Bladder microvascular endothelial cell (primary cell): Measurements from ENCODE around the gene KLHL30. TPM values are rescaled to one million over a fixed set of nuclear protein-coding genes. Genes with fewer than 3 reads are reported as not detected.

Experiments used
- total RNA-seq: library from RNA; depleted of rRNA; stranded (reverse); fragments of >200 nt; gene quantifications from 2 replicates; pipeline ENCODE4 v1.2.3, GENCODE V29; 2014

The KLHL30 gene, protein sequence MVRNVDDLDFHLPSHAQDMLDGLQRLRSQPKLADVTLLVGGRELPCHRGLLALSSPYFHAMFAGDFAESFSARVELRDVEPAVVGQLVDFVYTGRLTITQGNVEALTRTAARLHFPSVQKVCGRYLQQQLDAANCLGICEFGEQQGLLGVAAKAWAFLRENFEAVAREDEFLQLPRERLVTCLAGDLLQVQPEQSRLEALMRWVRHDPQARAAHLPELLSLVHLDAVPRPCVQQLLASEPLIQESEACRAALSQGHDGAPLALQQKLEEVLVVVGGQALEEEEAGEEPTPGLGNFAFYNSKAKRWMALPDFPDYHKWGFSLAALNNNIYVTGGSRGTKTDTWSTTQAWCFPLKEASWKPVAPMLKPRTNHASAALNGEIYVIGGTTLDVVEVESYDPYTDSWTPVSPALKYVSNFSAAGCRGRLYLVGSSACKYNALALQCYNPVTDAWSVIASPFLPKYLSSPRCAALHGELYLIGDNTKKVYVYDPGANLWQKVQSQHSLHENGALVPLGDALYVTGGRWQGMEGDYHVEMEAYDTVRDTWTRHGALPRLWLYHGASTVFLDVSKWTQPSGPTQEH
- under 0.01 TPM in 1 of 2 replicates, not detected in the other for total RNA-seq

GRCh38 chr2:238138331-238139195, at the start of gene KLHL30:
TSS of gene KLHL30 (plus strand) at chr2:238138668. CDS start at chr2:238140755, 2,087 bp downstream.

GRCh38 chr2:238100049-238100820, 38.2 kb upstream of the KLHL30 start, which contains the start of gene ESPNL:
TSS of gene ESPNL (plus strand) at chr2:238100340. CDS start at chr2:238100420, 80 bp downstream.

DNA sequence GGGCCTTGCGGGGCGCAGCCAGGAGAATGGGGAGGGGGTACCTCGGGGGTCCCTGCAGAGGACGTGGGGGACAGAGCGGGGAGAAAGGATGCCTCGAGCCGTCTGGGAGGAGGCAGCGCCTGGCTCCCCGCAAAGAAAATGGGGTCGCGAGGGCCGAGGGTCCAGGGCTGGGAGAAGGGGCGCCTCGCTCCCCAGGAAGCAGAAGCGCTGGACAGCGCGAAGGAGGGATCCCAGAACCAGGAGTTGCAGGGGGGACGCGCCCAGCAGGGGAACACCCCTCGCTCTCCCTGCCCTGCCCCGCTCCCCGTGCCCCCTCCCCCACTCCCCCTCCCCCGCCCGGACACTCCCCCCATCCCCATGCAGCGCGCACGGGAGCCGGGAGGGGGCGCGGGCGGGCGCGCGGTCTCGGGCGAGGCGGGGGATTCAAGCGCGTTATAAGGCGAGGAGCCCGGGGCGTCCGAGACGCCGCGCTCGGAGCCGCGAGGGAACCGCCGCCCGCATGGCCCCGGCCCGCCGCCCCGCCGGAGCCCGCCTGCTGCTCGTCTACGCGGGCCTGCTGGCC, 20.1 kb downstream of the KLHL30 start, which contains the start of gene ERFE:
ERFE (plus strand) TSS at position 462 of the 562 bp plus-strand sequence; CDS start at position 500, 38 bp downstream.

Other genes with a start within 250 kb of the KLHL30 start
- gene UBE2F, start 171.7 kb upstream of the KLHL30 start, total RNA-seq, result 28.3 and 38.3 TPM in 2 replicates
- 18.5 and 23.3 TPM in 2 replicates for gene SCLY, start 77.7 kb upstream of the KLHL30 start, total RNA-seq
- not detected in 2 replicates for gene ESPNL, start 38.3 kb upstream of the KLHL30 start, total RNA-seq
- 0.19 and 0.65 TPM in 2 replicates for gene ERFE, start 20.3 kb downstream of the KLHL30 start, total RNA-seq
- 19.4 and 34.5 TPM in 2 replicates for gene ILKAP, start 65.0 kb downstream of the KLHL30 start, total RNA-seq
- gene HES6, start 101.4 kb downstream of the KLHL30 start, total RNA-seq, result 1.1 and 2.3 TPM in 2 replicates
- 0.97 and 3.1 TPM in 2 replicates for gene PER2, start 149.9 kb downstream of the KLHL30 start, total RNA-seq
- gene TRAF3IP1, start 181.8 kb downstream of the KLHL30 start, total RNA-seq, result 6.6 and 7.8 TPM in 2 replicates